ENCODE data around the gene TPPP2. TPM values are rescaled to one million over a fixed set of nuclear protein-coding genes. Genes with fewer than 3 reads are reported as not detected.

The TPPP2 gene
- polyA plus RNA-seq, 1 of the 3 experiments (the other 2 are of a cell fraction): not detected

GRCh38 chr14:21043974-21044618 lies 14.1 kb downstream of the TPPP2 start:
- H3K36me3 ChIP-seq (replicated peaks in 1 of 2; ENCODE audit: control insufficient read depth in 1 of 2, insufficient read depth in 2 of 2, low read length in 1 of 2): no peaks in the 10 kb centered on the region
- H2AFZ ChIP-seq (ENCODE audit: low read depth): no peak overlapping the region
- H3K27me3 ChIP-seq (ENCODE audit: insufficient read depth): no peaks in the 10 kb centered on the region
- H3K4me2 ChIP-seq: no peak overlapping the region
- ChIA-PET POLR2A (interaction anchor here (1.8 kb wide), 1 partner anchor 29 kb away, joined by 6 read pairs; no protein-coding TSS in a partner anchor), CTCF (interaction anchor here (0.7 to 7.0 kb wide), 9 partner anchors 9 to 353 kb away, joined by 3 to 248 read pairs (median 3); partner anchors contain the start of genes NDRG2 and RNASE13)
- no peaks in the 10 kb centered on the region for H3K9me2 ChIP-seq
- H3K4me3 ChIP-seq (ENCODE audit: low read depth in 2 of 2, low read length in 1 of 2): no peak overlapping the region
- TF ChIP-seq GABPA (IDR thresholded peaks at IDR 0.05; ENCODE audit: low read depth) (no peak), NFIC (IDR thresholded peaks at IDR 0.05; ENCODE audit: borderline replicate concordance) (peak; percentile 68; the same call in 1 of the 2 replicates), GATA2 (CRISPR knock-in tag; IDR thresholded peaks at IDR 0.05) (peak; percentile 60), TCF12 (IDR thresholded peaks at IDR 0.05) (peak; percentile 24), EP300 (IDR thresholded peaks at IDR 0.05; ENCODE audit: borderline replicate concordance in 1 of 2, low read depth in 1 of 2, low read length in 1 of 2) (no peak)
- H3K79me2 ChIP-seq (ENCODE audit: insufficient read depth): no peaks in the 10 kb centered on the region
- DNase-seq: peak; percentile 53
- 55% methylated on average over 5 of the region's 6 CpGs for WGBS (ENCODE audit: low lambda C conversion rate)
- H3K9ac ChIP-seq: no peak overlapping the region
- no peak overlapping the region for H3K27ac ChIP-seq (ENCODE audit: low read depth in 2 of 2, low read length in 1 of 2)
- no peaks in the 10 kb centered on the region for H3K9me3 ChIP-seq
- peaks cover 13 to 20% of the 10 kb centered on the region in 2 experiments; a peak in 3 of 4 replicates for H3K4me1 ChIP-seq (ENCODE audit: control insufficient read depth in 1 of 2, insufficient read depth in 2 of 2, low read depth in 1 of 2, low read length in 1 of 2)
- no peaks in the 10 kb centered on the region for H4K20me1 ChIP-seq (ENCODE audit: insufficient read depth)
- peaks cover 1% of the 10 kb centered on the region for H3F3A ChIP-seq (replicated peaks; ENCODE audit: insufficient read depth)

GRCh38 chr14:21047378-21047781 lies 17.4 kb downstream of the TPPP2 start:
- POLR2A ChIA-PET: interaction anchor here (0.6 kb wide), 1 partner anchor 1806 kb away, joined by 3 read pairs; no protein-coding TSS in a partner anchor
- Histone ChIP-seq H3K4me2 (no peak overlapping the region), H3K27ac (ENCODE audit: low read depth in 2 of 2, low read length in 1 of 2) (peak overlapping the region in 1 of 2 experiments; percentile 43; a peak in 1 of 4 replicates), H3K27me3 (ENCODE audit: insufficient read depth) (no peaks in the 10 kb centered on the region), H3K4me1 (ENCODE audit: control insufficient read depth in 1 of 2, insufficient read depth in 2 of 2, low read depth in 1 of 2, low read length in 1 of 2) (peaks cover 0 to 20% of the 10 kb centered on the region in 2 experiments; a peak in 2 of 4 replicates), H3K9me2 (no peaks in the 10 kb centered on the region), H4K20me1 (ENCODE audit: insufficient read depth) (no peaks in the 10 kb centered on the region), H3F3A (replicated peaks; ENCODE audit: insufficient read depth) (peaks cover 9% of the 10 kb centered on the region), H2AFZ (ENCODE audit: low read depth) (no peak overlapping the region), H3K9me3 (no peaks in the 10 kb centered on the region), H3K36me3 (replicated peaks in 1 of 2; ENCODE audit: control insufficient read depth in 1 of 2, insufficient read depth in 2 of 2, low read length in 1 of 2) (no peaks in the 10 kb centered on the region), H3K79me2 (ENCODE audit: insufficient read depth) (no peaks in the 10 kb centered on the region), H3K9ac (no peak overlapping the region), H3K4me3 (ENCODE audit: low read depth in 2 of 2, low read length in 1 of 2) (no peak overlapping the region)
- TF ChIP-seq JUND (IDR thresholded peaks at IDR 0.05) (0 out of 2 replicates have a peak, but pooled peaks have one; percentile 7), PBX3 (IDR thresholded peaks at IDR 0.05) (0 out of 2 replicates have a peak, but pooled peaks have one; percentile 4), REST (IDR thresholded peaks at IDR 0.05; ENCODE audit: low read depth, low read length) (no peak), NFIC (IDR thresholded peaks at IDR 0.05; ENCODE audit: borderline replicate concordance) (0 out of 2 replicates have a peak, but pooled peaks have one; percentile 8), TAF1 (IDR thresholded peaks at IDR 0.05; ENCODE audit: borderline replicate concordance, low read depth, low read length) (no peak)
- CTCF ChIA-PET: interaction anchor here (0.8 to 3.0 kb wide), 7 partner anchors 7 to 76 kb away, joined by 3 to 16 read pairs (median 12); no protein-coding TSS in a partner anchor
- no peak for DNase-seq
- WGBS (ENCODE audit: low lambda C conversion rate): 55% methylated on average over 2 of the region's 2 CpGs
